Fibroblast of lung (primary cell): Measurements from ENCODE around the gene USP17L20.
"Not testable (repeated sequence)": the region's sequence is repeated elsewhere in the genome, so short reads cannot be mapped to it uniquely, and the experiment has no call there.

Source experiments
- EZH2 ChIP-seq: IDR thresholded peaks from 2 replicates; pipeline ENCODE4 v1.5.1; 2012; ENCODE audit warnings: low read length, control low read depth, mild to moderate bottlenecking; ENCODE audit errors: missing control alignments
- TF ChIP-seq, protein P1 (sequence below), 2 donors: IDR thresholded peaks in 1 of 2; conservative IDR thresholded peaks in 1 of 2; 1 replicate in 1 of 2; 2 replicates in 1 of 2; pipeline ENCODE4 v1.5.1; 2011 to 2012; ENCODE audit warnings: low read length in 2 of 2, control low read depth in 1 of 2, inconsistent platforms in 1 of 2, low read depth in 1 of 2, mild to moderate bottlenecking in 1 of 2

DNA sequence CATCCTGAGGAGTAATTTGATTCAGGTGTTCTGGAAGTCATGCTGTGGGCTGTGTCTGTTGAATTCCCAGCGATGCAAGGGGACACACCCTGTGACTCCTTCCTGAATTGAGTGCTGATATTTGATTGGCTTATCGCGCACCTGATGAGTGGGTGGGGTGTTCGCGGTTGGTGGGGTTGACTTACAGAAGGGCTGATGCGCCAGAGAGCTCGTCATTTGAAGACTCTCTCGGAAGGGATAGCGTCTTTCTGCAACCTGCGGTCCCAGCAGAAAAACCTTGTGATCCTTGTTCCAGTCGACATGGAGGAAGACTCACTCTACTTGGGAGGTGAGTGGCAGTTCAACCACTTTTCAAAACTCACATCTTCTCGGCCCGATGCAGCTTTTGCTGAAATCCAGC is 4.6 kb downstream of the USP17L20 start, which contains the start of gene USP17L21:
- TF ChIP-seq, protein P1, sequence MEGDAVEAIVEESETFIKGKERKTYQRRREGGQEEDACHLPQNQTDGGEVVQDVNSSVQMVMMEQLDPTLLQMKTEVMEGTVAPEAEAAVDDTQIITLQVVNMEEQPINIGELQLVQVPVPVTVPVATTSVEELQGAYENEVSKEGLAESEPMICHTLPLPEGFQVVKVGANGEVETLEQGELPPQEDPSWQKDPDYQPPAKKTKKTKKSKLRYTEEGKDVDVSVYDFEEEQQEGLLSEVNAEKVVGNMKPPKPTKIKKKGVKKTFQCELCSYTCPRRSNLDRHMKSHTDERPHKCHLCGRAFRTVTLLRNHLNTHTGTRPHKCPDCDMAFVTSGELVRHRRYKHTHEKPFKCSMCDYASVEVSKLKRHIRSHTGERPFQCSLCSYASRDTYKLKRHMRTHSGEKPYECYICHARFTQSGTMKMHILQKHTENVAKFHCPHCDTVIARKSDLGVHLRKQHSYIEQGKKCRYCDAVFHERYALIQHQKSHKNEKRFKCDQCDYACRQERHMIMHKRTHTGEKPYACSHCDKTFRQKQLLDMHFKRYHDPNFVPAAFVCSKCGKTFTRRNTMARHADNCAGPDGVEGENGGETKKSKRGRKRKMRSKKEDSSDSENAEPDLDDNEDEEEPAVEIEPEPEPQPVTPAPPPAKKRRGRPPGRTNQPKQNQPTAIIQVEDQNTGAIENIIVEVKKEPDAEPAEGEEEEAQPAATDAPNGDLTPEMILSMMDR (conservative IDR thresholded peaks at IDR 0.05 in 1 of 2, IDR thresholded peaks at IDR 0.05 in 1 of 2; ENCODE audit: low read depth in 1 of 2, low read length in 2 of 2) = not testable (repeated sequence)
- TF ChIP-seq EZH2 = not testable (repeated sequence)
